Ovary (tissue), 9 donors: ENCODE results near the gene PRR23E. TPM values are rescaled to one million over a fixed set of nuclear protein-coding genes. Genes with fewer than 3 reads are reported as not detected.

Experiments used
- DNase-seq, 5 donors: peaks; one replicate each; pipeline ENCODE4 v3.0.0-alpha.2; 2019 to 2020
- H3K27ac ChIP-seq, 2 donors: fragments of 200-600 bp; one replicate each; pipeline versions ENCODE4 v1.5.1 to v1.8.0; 2019 to 2022
- H3K27me3 ChIP-seq: fragments of 200-600 bp; one replicate; pipeline ENCODE4 v1.8.0; 2022
- H3K36me3 ChIP-seq: fragments of 200-600 bp; sonication (generic); one replicate; pipeline ENCODE4 v1.5.1; 2019
- H3K4me1 ChIP-seq: one replicate; pipeline ENCODE4 v1.8.1; 2013; ENCODE audit warnings: mild to moderate bottlenecking, moderate library complexity; ENCODE audit not compliant: insufficient read depth
- H3K4me3 ChIP-seq: fragments of 200-600 bp; sonication (generic); one replicate; pipeline ENCODE4 v1.5.1; 2017
- H3K9me3 ChIP-seq, 2 donors: fragments of 200-600 bp in 1 of 2; sonication (generic) in 1 of 2; one replicate each; pipeline versions ENCODE4 v1.5.1 to v1.8.1; 2013 to 2019; ENCODE audit warnings: mild to moderate bottlenecking in 1 of 2, moderate library complexity in 1 of 2
- CTCF ChIP-seq, 3 donors: fragments of 450-650 bp in 2 of 3; fragments of 200-600 bp in 1 of 3; IDR thresholded peaks; one replicate each; pipeline versions ENCODE4 v1.5.1 to v1.8.0; 2016 to 2022; ENCODE audit warnings: antibody characterized with exemption in 3 of 3, mild to moderate bottlenecking in 1 of 3
- EP300 ChIP-seq: sonication (generic); formaldehyde crosslinking; IDR thresholded peaks from one replicate; pipeline ENCODE4 v1.6.1; 2017; ENCODE audit warnings: antibody characterized with exemption
- POLR2A ChIP-seq: fragments of 450-650 bp; IDR thresholded peaks from one replicate; pipeline ENCODE4 v1.6.1; 2017; ENCODE audit warnings: antibody characterized with exemption, mild to moderate bottlenecking, moderate library complexity
- WGBS, 3 donors: extraction: QIAGEN DNeasy Blood & Tissue Kit in 1 of 3; methylation state at CpG; one replicate each; pipeline versions ENCODE4 v1.1.5 to v1.1.7; 2013 to 2017; 5-methylcytosine and 5-hydroxymethylcytosine counted together
- intact Hi-C, 4 donors: fragments of 100-400 bp; cut with DNase I; formaldehyde crosslinking; loops; one replicate each; pipeline versions ENCODE4 v1.11.0 to v1.15.1; 2022 to 2023
- polyA plus RNA-seq, 2 donors: library from polyadenylated mRNA; stranded (reverse); fragments of 200-250 nt in 1 of 2; fragments of 350-450 nt in 1 of 2; fragmentation: Illumina TruSeq in 1 of 2; extraction: RNeasy Lipid Tissue Mini Kit (QIAGEN cat#74804) in 1 of 2; gene quantifications; one replicate each; pipeline ENCODE4 v1.2.3, GENCODE V29; 2013 to 2014
- total RNA-seq, 7 donors: library from RNA; depleted of rRNA in 2 of 7; stranded (reverse); fragments of >200 nt in 2 of 7; fragmentation: NEBNext Ultra II Directional in 3 of 7; extraction: Animal tissue kit (Norgen Biotek cat#: 25700) in 3 of 7; gene quantifications; one replicate each; pipeline versions ENCODE4 v1.1.0 to v1.2.4, GENCODE V29; 2016 to 2023
- donor health status: DM: no; HTN: no; CAD: no; lungs with moderate emphysema.
- donor health status: DM: no; HTN: no; CAD: no.
- donor health status: Bipolar disorder and iron deficiency.
- donor health status: DM: yes; HTN: yes; CAD: no.
- donor health status: DM: no; HTN: no; CAD: no.
- donor health status: DM: yes; HTN: yes; CAD: no.

PRR23E gene
- total and polyA plus RNA-seq, 9 donors = 0.08 TPM; not detected in 8

DNA sequence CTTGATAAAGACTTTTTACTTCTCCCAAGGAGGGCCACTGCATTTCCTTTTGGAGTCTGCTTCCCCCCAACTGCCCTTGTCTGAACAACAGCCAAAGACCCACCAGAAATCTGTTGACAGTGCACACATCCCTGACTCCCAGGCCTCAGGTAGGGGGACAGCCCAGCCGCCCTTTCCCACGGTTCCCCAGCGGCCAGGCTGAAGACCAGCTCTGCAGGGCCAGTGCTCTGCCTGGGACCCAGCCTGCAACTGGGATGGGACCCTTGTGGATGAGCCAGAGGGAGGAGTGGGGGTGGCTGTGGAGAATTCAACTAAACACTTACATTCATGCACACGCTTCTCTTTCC lies 8.1 kb upstream of the PRR23E start:
- H3K9me3 ChIP-seq = no peaks in the 10 kb centered on the region
- H3K4me3 ChIP-seq = no peak overlapping the region
- TF ChIP-seq POLR2A = no peak
- TF ChIP-seq EP300 = no peak
- no peak for TF ChIP-seq CTCF (IDR thresholded peaks at IDR 0.05)
- H3K27me3 ChIP-seq = no peaks in the 10 kb centered on the region
- no peak overlapping the region for H3K27ac ChIP-seq
- no peak for DNase-seq
- WGBS, 3 donors = 58 to 79% (median 72%) methylated on average over 4 of the region's 4 CpGs
- intact Hi-C loops = no loop called here
- no peaks in the 10 kb centered on the region for H3K36me3 ChIP-seq
- H3K4me1 ChIP-seq = no peaks in the 10 kb centered on the region

- H3K27me3 ChIP-seq = no peaks in the 10 kb centered on the region
- H3K9me3 ChIP-seq = no peaks in the 10 kb centered on the region
- H3K4me1 ChIP-seq = no peaks in the 10 kb centered on the region
- H3K36me3 ChIP-seq = no peaks in the 10 kb centered on the region
- H3K4me3 ChIP-seq = no peak overlapping the region
- H3K27ac ChIP-seq = no peak overlapping the region
- intact Hi-C loops = no loop called here
- WGBS, 3 donors = 37 to 47% (median 40%) methylated on average over 3 of the region's 3 CpGs
- DNase-seq = no peak
- TF ChIP-seq CTCF (IDR thresholded peaks at IDR 0.05) = no peak
- no peak for TF ChIP-seq POLR2A
- TF ChIP-seq EP300 = no peak
Measured at GRCh38 chr3:127185268-127185667, 7.7 kb upstream of the PRR23E start.

GRCh38 chr3:127185962-127186674 lies 6.8 kb upstream of the PRR23E start:
- 77 to 86% (median 86%) methylated on average over 4 of the region's 4 CpGs for WGBS, 3 donors
- no peaks in the 10 kb centered on the region for H3K27me3 ChIP-seq
- no peaks in the 10 kb centered on the region for H3K4me1 ChIP-seq
- H3K4me3 ChIP-seq = no peak overlapping the region
- H3K27ac ChIP-seq = no peak overlapping the region
- no peaks in the 10 kb centered on the region for H3K9me3 ChIP-seq
- intact Hi-C loops = no loop called here
- H3K36me3 ChIP-seq = no peaks in the 10 kb centered on the region
- no peak for DNase-seq
- TF ChIP-seq EP300 (no peak), CTCF (IDR thresholded peaks at IDR 0.05) (no peak), POLR2A (no peak)

GRCh38 chr3:127187316-127187715 lies 5.6 kb upstream of the PRR23E start:
- TF ChIP-seq CTCF (IDR thresholded peaks at IDR 0.05) = no peak
- TF ChIP-seq POLR2A = no peak
- no peak for TF ChIP-seq EP300
- intact Hi-C loops = no loop called here
- Histone ChIP-seq H3K4me3 (no peak overlapping the region), H3K4me1 (no peaks in the 10 kb centered on the region), H3K27ac (no peak overlapping the region), H3K36me3 (no peaks in the 10 kb centered on the region), H3K27me3 (no peaks in the 10 kb centered on the region), H3K9me3 (no peaks in the 10 kb centered on the region)
- DNase-seq = no peak
- 72 to 92% (median 83%) methylated on average over 1 of the region's 1 CpG for WGBS, 3 donors
